DOHH2 (cell line): Measurements from ENCODE around the gene WDR76.

Experiments
- H3F3A ChIP-seq: fragments of 200-600 bp; sonication (generic), shearing (Covaris generic); 2 replicates; pipeline ENCODE4 v1.6.0; 2016; ENCODE audit warnings: antibody characterized with exemption, mild to moderate bottlenecking; ENCODE audit not compliant: control insufficient read depth, insufficient read depth
- H3K27ac ChIP-seq: fragments of 200-600 bp; sonication (generic); 2 replicates; pipeline ENCODE4 v1.5.1; 2014; ENCODE audit warnings: low read depth, mild to moderate bottlenecking, low read length, moderate library complexity
- H3K27me3 ChIP-seq: fragments of 200-600 bp; sonication (generic); 2 replicates; pipeline ENCODE4 v1.6.1; 2014; ENCODE audit warnings: mild to moderate bottlenecking, low read length, mixed read lengths; ENCODE audit not compliant: control insufficient read depth
- H3K36me3 ChIP-seq: fragments of 200-600 bp; sonication (generic); 2 replicates; pipeline ENCODE4 v1.6.1; 2014; ENCODE audit warnings: mild to moderate bottlenecking, low read length, moderate library complexity, mixed read lengths; ENCODE audit not compliant: control insufficient read depth
- H3K4me1 ChIP-seq: fragments of 200-600 bp; sonication (generic); 2 replicates; pipeline ENCODE4 v1.6.1; 2014; ENCODE audit warnings: mild to moderate bottlenecking, low read length, mixed read lengths; ENCODE audit not compliant: control insufficient read depth
- H3K4me2 ChIP-seq: fragments of 200-600 bp; sonication (generic); 2 replicates; pipeline ENCODE4 v1.6.0; 2014; ENCODE audit warnings: mild to moderate bottlenecking, low read length, moderate library complexity
- H3K4me3 ChIP-seq: fragments of 200-600 bp; sonication (generic); 2 replicates; pipeline ENCODE4 v1.5.1; 2014; ENCODE audit warnings: mild to moderate bottlenecking, low read length, mixed read lengths
- H3K79me2 ChIP-seq: fragments of 200-600 bp; sonication (generic); 2 replicates; pipeline ENCODE4 v1.6.1; 2014; ENCODE audit warnings: mild to moderate bottlenecking, low read length, mixed read lengths; ENCODE audit not compliant: control insufficient read depth
- H3K9me2 ChIP-seq: fragments of 200-600 bp; sonication (generic); replicated peaks from 2 replicates; pipeline ENCODE4 v1.6.1; 2014; ENCODE audit warnings: mild to moderate bottlenecking, low read length, mixed read lengths; ENCODE audit not compliant: control insufficient read depth
- H3K9me3 ChIP-seq: fragments of 200-600 bp; sonication (generic); 2 replicates; pipeline ENCODE4 v1.6.1; 2014; ENCODE audit warnings: antibody characterized with exemption, low read length, mixed read lengths; ENCODE audit not compliant: control insufficient read depth, insufficient read depth
- H4K20me1 ChIP-seq: fragments of 200-600 bp; sonication (generic); 2 replicates; pipeline ENCODE4 v1.6.0; 2014; ENCODE audit warnings: low read depth, mild to moderate bottlenecking, antibody characterized with exemption, low read length, moderate library complexity; ENCODE audit not compliant: control insufficient read depth, insufficient read depth
- CTCF ChIP-seq: fragments of 200-600 bp; sonication (generic); IDR thresholded peaks from one replicate; pipeline ENCODE4 v1.5.1; 2014; ENCODE audit warnings: antibody characterized with exemption, mild to moderate bottlenecking, low read depth, low read length; ENCODE audit not compliant: poor library complexity, severe bottlenecking
- EZH2phosphoT487 ChIP-seq: fragments of 200-600 bp; sonication (generic); IDR thresholded peaks from 2 replicates; pipeline ENCODE4 v1.6.1; 2017; ENCODE audit warnings: borderline replicate concordance, mild to moderate bottlenecking, antibody characterized with exemption, low read length, moderate library complexity, mixed read lengths

The WDR76 gene

GRCh38 chr15:43867096-43867495, 40.3 kb downstream of the WDR76 start:
- Histone ChIP-seq H3K36me3 (peaks cover 89% of the 10 kb centered on the region), H3K4me3 (no peak overlapping the region), H3K4me2 (no peak overlapping the region), H4K20me1 (peaks cover 18% of the 10 kb centered on the region), H3K27ac (no peak overlapping the region), H3K9me2 (no peaks in the 10 kb centered on the region), H3F3A (peaks cover 30% of the 10 kb centered on the region), H3K4me1 (no peaks in the 10 kb centered on the region), H3K79me2 (peaks cover 61% of the 10 kb centered on the region), H3K27me3 (no peaks in the 10 kb centered on the region), H3K9me3 (no peaks in the 10 kb centered on the region)
- TF ChIP-seq EZH2phosphoT487 (no peak), CTCF (no peak)

DNA sequence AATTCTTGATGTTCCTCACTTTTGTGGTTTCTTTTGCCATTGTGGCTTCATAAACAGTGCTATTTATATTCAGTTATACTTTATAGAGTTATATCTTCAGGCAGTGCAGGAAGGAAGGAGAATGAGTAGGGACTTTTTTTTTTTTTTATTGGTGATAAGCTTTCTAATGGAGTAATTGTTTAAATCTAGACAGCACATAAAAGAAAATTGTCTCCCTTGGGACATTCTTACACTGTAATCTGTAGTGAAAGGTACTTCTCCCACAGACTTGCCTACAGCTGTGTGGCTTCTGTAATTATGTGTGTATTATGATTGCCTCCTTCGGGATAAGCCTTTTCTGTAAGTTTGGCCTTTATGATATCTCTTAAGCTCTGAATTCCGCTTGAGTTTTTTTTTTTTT, 41.6 kb downstream of the WDR76 start:
- no peak overlapping the region for H3K4me2 ChIP-seq
- peaks cover 90% of the 10 kb centered on the region for H3K36me3 ChIP-seq
- no peak overlapping the region for H3K4me3 ChIP-seq
- H3K9me3 ChIP-seq: no peaks in the 10 kb centered on the region
- H3K27ac ChIP-seq: no peak overlapping the region
- peaks cover 37% of the 10 kb centered on the region for H3F3A ChIP-seq
- peaks cover 61% of the 10 kb centered on the region for H3K79me2 ChIP-seq
- H4K20me1 ChIP-seq: peaks cover 26% of the 10 kb centered on the region
- no peaks in the 10 kb centered on the region for H3K9me2 ChIP-seq
- H3K4me1 ChIP-seq: no peaks in the 10 kb centered on the region
- no peaks in the 10 kb centered on the region for H3K27me3 ChIP-seq
- no peak for TF ChIP-seq CTCF
- TF ChIP-seq EZH2phosphoT487: no peak

GRCh38 chr15:43871835-43872234, 45.0 kb downstream of the WDR76 start:
- Histone ChIP-seq H3K9me2 (no peaks in the 10 kb centered on the region), H3K27ac (no peak overlapping the region), H3F3A (peaks cover 38% of the 10 kb centered on the region), H3K4me2 (no peak overlapping the region), H3K9me3 (no peaks in the 10 kb centered on the region), H4K20me1 (peaks cover 28% of the 10 kb centered on the region), H3K4me1 (no peaks in the 10 kb centered on the region), H3K4me3 (no peak overlapping the region), H3K79me2 (peaks cover 50% of the 10 kb centered on the region), H3K27me3 (no peaks in the 10 kb centered on the region), H3K36me3 (peaks cover 95% of the 10 kb centered on the region)
- no peak for TF ChIP-seq EZH2phosphoT487
- no peak for TF ChIP-seq CTCF
